ENCODE results near the gene DPM2. TPM values are rescaled to one million over a fixed set of nuclear protein-coding genes. Genes with fewer than 3 reads are reported as not detected.

DPM2 gene
- total RNA-seq, 2 donors from 2014 or later = 18.8 to 26.0 TPM

DNA sequence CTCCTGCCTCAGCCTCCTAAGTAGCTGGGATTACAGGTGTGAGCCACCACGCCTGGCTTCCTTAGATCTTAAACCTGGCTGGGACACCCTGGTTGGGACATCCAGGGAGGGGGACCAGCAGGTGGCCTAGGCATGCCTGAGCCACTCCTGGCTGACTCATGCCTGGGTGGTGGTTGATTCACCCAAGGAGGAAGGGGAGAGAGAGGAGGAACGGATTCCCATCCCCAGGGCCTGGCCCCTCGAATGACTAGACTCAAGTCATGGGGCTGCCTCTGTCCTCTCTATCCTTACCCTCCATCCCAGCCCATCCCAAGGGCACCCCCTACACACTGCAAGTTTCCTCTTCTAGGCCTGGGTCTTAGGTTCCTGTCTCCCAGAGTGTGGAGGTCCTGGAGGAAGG, 30.4 kb upstream of the DPM2 start:
- Histone ChIP-seq H3K9me3 (no peaks in the 10 kb centered on the region), H3K36me3 (no peaks in the 10 kb centered on the region), H3K4me1 (ENCODE audit: control insufficient read depth in 1 of 2, low read depth in 2 of 2) (peaks cover 70 to 97% of the 10 kb centered on the region in 2 donors), H3K27me3 (replicated peaks; ENCODE audit: insufficient read depth) (no peaks in the 10 kb centered on the region), H3K4me3 (no peak overlapping the region), H3K27ac (peak overlapping the region in 1 of 2 donors; percentile 66)
- ATAC-seq (ENCODE audit: insufficient number of reproducible peaks, low FRiP score, low read depth) (no peak), DNase-seq (ENCODE audit: low spot score) (no peak)
- TF ChIP-seq, protein P1, sequence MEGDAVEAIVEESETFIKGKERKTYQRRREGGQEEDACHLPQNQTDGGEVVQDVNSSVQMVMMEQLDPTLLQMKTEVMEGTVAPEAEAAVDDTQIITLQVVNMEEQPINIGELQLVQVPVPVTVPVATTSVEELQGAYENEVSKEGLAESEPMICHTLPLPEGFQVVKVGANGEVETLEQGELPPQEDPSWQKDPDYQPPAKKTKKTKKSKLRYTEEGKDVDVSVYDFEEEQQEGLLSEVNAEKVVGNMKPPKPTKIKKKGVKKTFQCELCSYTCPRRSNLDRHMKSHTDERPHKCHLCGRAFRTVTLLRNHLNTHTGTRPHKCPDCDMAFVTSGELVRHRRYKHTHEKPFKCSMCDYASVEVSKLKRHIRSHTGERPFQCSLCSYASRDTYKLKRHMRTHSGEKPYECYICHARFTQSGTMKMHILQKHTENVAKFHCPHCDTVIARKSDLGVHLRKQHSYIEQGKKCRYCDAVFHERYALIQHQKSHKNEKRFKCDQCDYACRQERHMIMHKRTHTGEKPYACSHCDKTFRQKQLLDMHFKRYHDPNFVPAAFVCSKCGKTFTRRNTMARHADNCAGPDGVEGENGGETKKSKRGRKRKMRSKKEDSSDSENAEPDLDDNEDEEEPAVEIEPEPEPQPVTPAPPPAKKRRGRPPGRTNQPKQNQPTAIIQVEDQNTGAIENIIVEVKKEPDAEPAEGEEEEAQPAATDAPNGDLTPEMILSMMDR (IDR thresholded peaks at IDR 0.05) = no peak

DNA sequence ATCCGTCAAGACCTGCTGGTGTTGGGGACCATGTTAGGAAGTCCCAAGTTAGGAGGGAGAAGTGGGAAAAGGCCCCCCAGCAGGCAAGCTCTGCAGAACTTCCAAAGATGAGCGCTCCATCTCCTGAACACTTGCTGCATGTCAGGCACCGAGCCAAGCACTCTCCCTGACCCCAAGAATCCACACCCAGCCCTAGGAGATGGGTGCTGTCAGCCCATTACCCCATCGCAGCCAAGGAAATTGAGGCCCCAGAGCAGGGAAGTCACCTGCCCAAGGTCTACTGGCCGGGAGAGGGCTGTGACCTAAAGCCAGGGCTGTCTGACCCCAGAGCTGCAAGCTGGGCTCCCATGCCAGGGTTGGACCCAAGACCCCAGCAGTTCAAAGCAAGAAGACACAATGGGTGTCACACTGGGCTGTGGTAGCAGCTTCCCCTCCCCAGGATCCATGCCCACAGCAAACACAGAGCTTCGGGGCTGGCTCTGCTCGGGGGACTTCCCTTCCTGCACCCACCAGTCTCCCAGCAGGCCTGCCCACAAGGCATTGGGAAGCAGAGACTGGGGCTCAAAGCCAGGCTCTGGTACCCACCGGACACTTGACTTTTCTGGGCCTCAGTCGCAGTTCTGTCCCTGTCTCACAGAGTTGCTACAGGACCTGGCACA, 29.6 kb upstream of the DPM2 start:
- DNase-seq (ENCODE audit: low spot score) = no peak
- H3K4me1 ChIP-seq (ENCODE audit: control insufficient read depth in 1 of 2, low read depth in 2 of 2) = peaks cover 67 to 97% of the 10 kb centered on the region in 2 donors

DNA sequence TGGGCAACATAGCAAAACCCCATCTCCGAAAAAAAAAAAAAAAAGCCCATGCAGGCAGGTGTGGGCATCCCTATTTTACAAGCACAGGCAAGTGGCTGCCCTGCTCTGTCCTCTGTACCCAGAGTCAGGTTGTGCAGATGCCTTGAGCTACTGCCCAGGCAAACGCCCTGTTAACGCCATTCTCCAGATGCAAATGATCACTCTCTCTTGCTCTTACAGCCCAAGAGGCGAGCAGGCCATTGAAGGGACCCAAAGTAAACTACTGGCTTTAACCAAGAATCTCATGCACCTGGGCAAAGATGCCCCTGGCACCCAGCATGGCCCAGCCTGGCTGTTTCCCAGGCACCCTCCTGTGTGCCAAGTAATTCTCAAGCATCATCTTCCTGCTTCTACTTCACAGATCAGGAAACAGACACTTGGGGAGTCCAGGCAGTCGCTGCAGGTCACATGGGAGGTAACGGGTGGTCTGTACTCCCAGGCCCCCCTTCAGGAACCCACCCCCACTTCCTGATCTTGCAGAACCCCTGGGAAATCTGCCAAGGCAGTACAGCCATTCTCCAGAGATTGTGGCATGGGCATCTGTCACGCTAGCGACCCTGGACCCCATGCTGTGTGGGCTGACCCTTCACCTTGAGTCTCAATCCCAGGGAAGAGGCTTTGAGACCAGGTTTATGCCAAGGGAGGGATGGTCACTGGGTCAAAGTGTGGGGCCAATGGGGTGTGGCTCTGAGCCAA, 28.9 kb upstream of the DPM2 start:
- no peak for ATAC-seq (ENCODE audit: insufficient number of reproducible peaks, low FRiP score, low read depth)
- DNase-seq (ENCODE audit: low spot score) = no peak
- no peaks in the 10 kb centered on the region for H3K9me3 ChIP-seq

More for the DNA sequence above, 29.6 kb upstream of the DPM2 start:
- no peaks in the 10 kb centered on the region for H3K27me3 ChIP-seq (replicated peaks; ENCODE audit: insufficient read depth)
- TF ChIP-seq, protein P1 (IDR thresholded peaks at IDR 0.05) = no peak
- peak overlapping the region; percentile 83 to 94 for H3K27ac ChIP-seq
- H3K4me3 ChIP-seq = no peak overlapping the region
- no peak for ATAC-seq (ENCODE audit: insufficient number of reproducible peaks, low FRiP score, low read depth)
- H3K36me3 ChIP-seq = no peaks in the 10 kb centered on the region
- no peaks in the 10 kb centered on the region for H3K9me3 ChIP-seq

DNA sequence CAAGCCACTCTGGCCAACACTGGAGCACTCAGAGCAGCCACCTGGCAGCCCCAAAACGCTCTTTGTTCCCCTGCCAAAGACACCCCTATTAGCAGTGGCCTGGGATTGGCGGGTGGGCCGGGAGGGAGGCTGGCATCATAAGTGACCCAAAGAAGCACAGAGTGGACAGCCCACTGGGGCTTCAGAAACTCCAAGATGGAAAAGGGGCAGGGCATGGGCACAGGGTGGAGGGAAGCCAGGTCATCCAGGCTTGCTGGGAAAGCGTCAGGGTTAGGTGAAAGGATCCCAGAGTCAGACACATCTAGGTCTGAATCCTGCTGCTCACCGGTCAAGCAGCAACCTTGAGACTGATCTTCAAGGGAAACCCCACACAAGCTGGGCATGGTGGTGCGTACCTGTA, 28.3 kb upstream of the DPM2 start:
- ATAC-seq (ENCODE audit: insufficient number of reproducible peaks, low FRiP score, low read depth) (no peak), DNase-seq (ENCODE audit: low spot score) (no peak)
- H3K36me3 ChIP-seq = no peaks in the 10 kb centered on the region
- no peaks in the 10 kb centered on the region for H3K9me3 ChIP-seq
- peaks cover 59 to 91% of the 10 kb centered on the region in 2 donors for H3K4me1 ChIP-seq (ENCODE audit: control insufficient read depth in 1 of 2, low read depth in 2 of 2)
- no peaks in the 10 kb centered on the region for H3K27me3 ChIP-seq (replicated peaks; ENCODE audit: insufficient read depth)
- TF ChIP-seq, protein P1 (IDR thresholded peaks at IDR 0.05) = no peak
- peak overlapping the region; percentile 83 to 94 for H3K27ac ChIP-seq
- H3K4me3 ChIP-seq = peak overlapping the region; percentile 61

More for the DNA sequence above, 28.9 kb upstream of the DPM2 start:
- no peaks in the 10 kb centered on the region for H3K36me3 ChIP-seq
- H3K4me1 ChIP-seq (ENCODE audit: control insufficient read depth in 1 of 2, low read depth in 2 of 2) = peaks cover 61 to 95% of the 10 kb centered on the region in 2 donors
- H3K27ac ChIP-seq = peak overlapping the region; percentile 83 to 94
- no peak overlapping the region for H3K4me3 ChIP-seq
- TF ChIP-seq, protein P1 (IDR thresholded peaks at IDR 0.05) = no peak
- no peaks in the 10 kb centered on the region for H3K27me3 ChIP-seq (replicated peaks; ENCODE audit: insufficient read depth)

DNA sequence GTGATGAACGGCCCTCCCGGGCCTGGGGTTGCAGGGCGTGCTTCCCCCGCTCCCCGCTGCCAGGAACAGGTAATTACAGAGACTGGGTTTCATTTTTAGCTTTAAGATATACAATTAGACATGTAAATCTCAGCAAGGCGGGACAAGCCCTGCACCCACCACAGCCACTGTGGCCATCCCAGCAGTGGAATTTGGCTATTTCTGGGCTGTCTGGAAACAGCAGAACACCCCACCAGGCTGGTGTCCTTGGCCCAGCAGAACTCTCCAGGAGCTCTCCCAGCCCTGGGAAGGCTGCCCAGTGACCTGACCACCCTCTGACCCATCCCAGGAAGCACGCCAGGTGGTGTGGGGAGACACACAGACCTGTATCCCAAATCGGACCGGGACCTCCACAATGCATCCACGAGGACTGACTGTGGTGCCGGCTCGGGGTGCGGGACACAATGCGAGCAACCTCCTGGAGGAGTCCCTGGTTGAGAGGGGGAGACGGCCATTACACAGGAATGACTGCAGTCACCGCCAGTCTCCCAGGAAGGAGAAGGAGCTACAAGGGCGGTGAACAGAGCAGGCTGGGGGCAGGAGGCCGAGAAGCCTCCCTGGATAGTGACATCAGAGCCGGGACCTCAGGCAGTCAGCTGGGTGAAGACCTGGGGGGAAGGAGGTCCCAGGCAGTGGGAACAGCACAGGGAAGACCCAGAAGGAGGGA, 25.9 kb upstream of the DPM2 start:
- Histone ChIP-seq H3K36me3 (no peaks in the 10 kb centered on the region), H3K4me1 (ENCODE audit: control insufficient read depth in 1 of 2, low read depth in 2 of 2) (peaks cover 44 to 80% of the 10 kb centered on the region in 2 donors), H3K27ac (peak overlapping the region; percentile 83 to 94), H3K4me3 (peak overlapping the region; percentile 3), H3K9me3 (no peaks in the 10 kb centered on the region), H3K27me3 (replicated peaks; ENCODE audit: insufficient read depth) (no peaks in the 10 kb centered on the region)
- DNase-seq (ENCODE audit: low spot score) (no peak), ATAC-seq (ENCODE audit: insufficient number of reproducible peaks, low FRiP score, low read depth) (no peak)
- TF ChIP-seq, protein P1 (IDR thresholded peaks at IDR 0.05) = no peak

All from thoracic aorta (tissue), 2 donors.